H1 (cell line): ENCODE data around the gene RAB3IL1. TPM values are rescaled to one million over a fixed set of nuclear protein-coding genes. Genes with fewer than 3 reads are reported as not detected.
A peak's percentile ranks its signal among the peaks of the same experiment; 100 is the strongest.

ENCODE experiments used
- CTCF ChIA-PET: fragments of 300-600 bp; sonication (Branson Sonifier 250); formaldehyde crosslinking; loops from one replicate; lab custom pipeline; 2021; ENCODE audit not compliant: partially characterized antibody; lab: Charles Lee
- POLR2A ChIA-PET: fragments of 300-600 bp; sonication (Branson Sonifier 250); formaldehyde crosslinking; loops from one replicate; lab custom pipeline; 2021; ENCODE audit warnings: inconsistent platforms; ENCODE audit not compliant: partially characterized antibody; lab: Charles Lee
- DNase-seq, 2 experiments: peaks; one replicate each; pipeline versions ENCODE4 v3.0.0 to v3.0.0-alpha.2; 2010 to 2022; ENCODE audit warnings: low spot score in 2 of 2, low read depth in 1 of 2, mixed read lengths in 1 of 2
- FAIRE-seq: peaks from 2 replicates; lab custom pipeline; 2011; peaks lifted over from hg19 to GRCh38; lab: Jason Lieb, UNC
- H2AFZ ChIP-seq: 2 replicates; pipeline ENCODE4 v1.8.1; 2012; ENCODE audit warnings: low read length, inconsistent platforms
- H2AK5ac ChIP-seq: 2 replicates; pipeline ENCODE4 v1.6.1; 2013; ENCODE audit warnings: low read depth, low read length
- H2BK120ac ChIP-seq: replicated peaks from 2 replicates; pipeline ENCODE3; 2013; ENCODE audit warnings: low read depth, low read length, inconsistent platforms
- H2BK12ac ChIP-seq: 2 replicates; pipeline ENCODE4 v1.6.1; 2013; ENCODE audit warnings: low read depth, low read length
- H2BK15ac ChIP-seq: 2 replicates; pipeline ENCODE4 v1.6.1; 2013; ENCODE audit warnings: low read length
- H2BK20ac ChIP-seq: 2 replicates; pipeline ENCODE4 v1.6.1; 2013; ENCODE audit warnings: low read length
- H2BK5ac ChIP-seq: 2 replicates; pipeline ENCODE4 v1.6.1; 2013; ENCODE audit warnings: low read depth, low read length
- H3K14ac ChIP-seq: 2 replicates; pipeline ENCODE4 v1.6.1; 2013; ENCODE audit warnings: inconsistent platforms; ENCODE audit not compliant: insufficient read length
- H3K18ac ChIP-seq: 2 replicates; pipeline ENCODE4 v1.6.1; 2013; ENCODE audit warnings: low read length; ENCODE audit errors: extremely low read depth
- H3K23ac ChIP-seq: 2 replicates; pipeline ENCODE4 v1.6.1; 2013; ENCODE audit warnings: inconsistent platforms; ENCODE audit not compliant: insufficient read length
- H3K23me2 ChIP-seq: 2 replicates; pipeline ENCODE4 v1.6.1; 2013; ENCODE audit warnings: low read depth, low read length
- H3K27ac ChIP-seq: 2 replicates; pipeline ENCODE4 v1.6.1; 2011; ENCODE audit warnings: low read depth, low read length, inconsistent platforms
- H3K27me3 ChIP-seq, 4 experiments: replicated peaks in 1 of 4; 1 replicate in 1 of 4; 2 replicates in 3 of 4; pipeline versions ENCODE4 v1.6.1 to v1.8.1; 2011 to 2013; ENCODE audit warnings: low read length in 3 of 4, mild to moderate bottlenecking in 3 of 4, inconsistent platforms in 2 of 4, mixed read lengths in 2 of 4, moderate library complexity in 1 of 4; ENCODE audit not compliant: control insufficient read depth in 3 of 4, insufficient read depth in 3 of 4; ENCODE audit errors: extremely low read depth in 1 of 4
- H3K36me3 ChIP-seq, 4 experiments: 2 replicates each; pipeline versions ENCODE4 v1.6.1 to v1.8.1; 2011 to 2013; ENCODE audit warnings: mild to moderate bottlenecking in 4 of 4, low read length in 3 of 4, moderate library complexity in 2 of 4, control low read depth in 1 of 4, inconsistent platforms in 1 of 4; ENCODE audit not compliant: insufficient read depth in 4 of 4, control insufficient read depth in 2 of 4
- H3K4ac ChIP-seq: replicated peaks from 2 replicates; pipeline ENCODE3; 2013; ENCODE audit warnings: low read length, low read depth, mixed read lengths, inconsistent platforms; ENCODE audit not compliant: insufficient read length
- H3K4me1 ChIP-seq, 4 experiments: replicated peaks in 1 of 4; 1 replicate in 1 of 4; 2 replicates in 3 of 4; pipeline versions ENCODE4 v1.6.1 to v1.8.1; 2011 to 2013; ENCODE audit warnings: low read length in 3 of 4, inconsistent platforms in 2 of 4, mixed read lengths in 1 of 4; ENCODE audit not compliant: insufficient read depth in 4 of 4, control insufficient read depth in 3 of 4
- H3K4me2 ChIP-seq, 2 experiments: 2 replicates each; pipeline versions ENCODE4 v1.6.1 to v1.8.1; 2011 to 2013; ENCODE audit warnings: low read depth in 2 of 2, low read length in 2 of 2, control low read depth in 1 of 2, inconsistent platforms in 1 of 2, mild to moderate bottlenecking in 1 of 2; ENCODE audit not compliant: insufficient read depth in 1 of 2
- H3K4me3 ChIP-seq, 4 experiments: fragments of 200-600, 300-600 bp in 1 of 4; sonication (generic), shearing (Covaris generic), sonication (Bioruptor Twin) in 1 of 4; 2 replicates each; pipeline versions ENCODE4 v1.5.1 to v1.8.1; 2011 to 2016; ENCODE audit warnings: low read length in 4 of 4, low read depth in 3 of 4, control low read depth in 2 of 4, inconsistent platforms in 2 of 4, mild to moderate bottlenecking in 2 of 4, mixed read lengths in 1 of 4, moderate library complexity in 1 of 4; ENCODE audit not compliant: insufficient read depth in 2 of 4; ENCODE audit errors: extremely low read depth in 1 of 4
- H3K56ac ChIP-seq: replicated peaks from 2 replicates; pipeline ENCODE3; 2013; ENCODE audit warnings: low read depth, mild to moderate bottlenecking, mixed read lengths, low read length, inconsistent platforms; ENCODE audit not compliant: insufficient read length
- H3K79me1 ChIP-seq: 2 replicates; pipeline ENCODE4 v1.6.1; 2013; ENCODE audit warnings: low read depth, low read length, control low read depth
- H3K79me2 ChIP-seq, 2 experiments: 2 replicates each; pipeline versions ENCODE4 v1.6.1 to v1.8.1; 2012 to 2013; ENCODE audit warnings: low read length in 2 of 2, mild to moderate bottlenecking in 2 of 2, inconsistent platforms in 1 of 2; ENCODE audit not compliant: insufficient read depth in 2 of 2, control insufficient read depth in 1 of 2
- H3K9ac ChIP-seq, 4 experiments: replicated peaks in 1 of 4; 1 replicate in 1 of 4; 2 replicates in 3 of 4; pipeline versions ENCODE4 v1.6.1 to v1.8.1; 2011 to 2013; ENCODE audit warnings: low read depth in 3 of 4, low read length in 3 of 4, control low read depth in 2 of 4, mild to moderate bottlenecking in 2 of 4, moderate library complexity in 2 of 4, inconsistent platforms in 1 of 4; ENCODE audit errors: extremely low read depth in 1 of 4
- H3K9me3 ChIP-seq, 2 experiments: 2 replicates each; pipeline versions ENCODE4 v1.6.1 to v1.8.1; 2012 to 2013; ENCODE audit warnings: mild to moderate bottlenecking in 2 of 2, moderate library complexity in 2 of 2, control low read depth in 1 of 2, inconsistent platforms in 1 of 2, low read depth in 1 of 2, low read length in 1 of 2, mixed read lengths in 1 of 2; ENCODE audit not compliant: insufficient read depth in 2 of 2
- H4K20me1 ChIP-seq, 2 experiments: replicated peaks in 1 of 2; 2 replicates each; pipeline versions ENCODE3 to v1.8.1; 2011 to 2013; ENCODE audit warnings: inconsistent platforms in 2 of 2, low read length in 2 of 2, mild to moderate bottlenecking in 1 of 2; ENCODE audit not compliant: insufficient read depth in 2 of 2, control insufficient read depth in 1 of 2
- H4K5ac ChIP-seq: 2 replicates; pipeline ENCODE4 v1.6.1; 2013; ENCODE audit warnings: low read length, low read depth, mixed read lengths, inconsistent platforms; ENCODE audit not compliant: insufficient read length
- H4K8ac ChIP-seq: 2 replicates; pipeline ENCODE4 v1.8.0; 2013; ENCODE audit warnings: mild to moderate bottlenecking, moderate library complexity, low read length, inconsistent platforms; ENCODE audit not compliant: insufficient read depth; ENCODE audit errors: extremely low read depth
- H4K91ac ChIP-seq: replicated peaks from 2 replicates; pipeline ENCODE3; 2013; ENCODE audit warnings: low read length, mixed read lengths, inconsistent platforms; ENCODE audit not compliant: insufficient read length
- CBX5 ChIP-seq: fragments of 300-800, 300-1000 bp; sonication (generic); IDR thresholded peaks from 2 replicates; pipeline ENCODE4 v1.7.1; 2016; ENCODE audit warnings: antibody characterized with exemption, low read length, low read depth
- EGR1 ChIP-seq: IDR thresholded peaks from 2 replicates; pipeline ENCODE4 v1.6.1; 2011; ENCODE audit warnings: low read depth, low read length, borderline replicate concordance
- JUN ChIP-seq: IDR thresholded peaks from 2 replicates; pipeline ENCODE4 v1.6.1; 2011; ENCODE audit warnings: low read depth, mild to moderate bottlenecking, improper control_type of control experiment, low read length
- NANOG ChIP-seq: IDR thresholded peaks from 2 replicates; pipeline ENCODE4 v1.6.1; 2011; ENCODE audit warnings: low read length, low read depth, mild to moderate bottlenecking, inconsistent platforms; ENCODE audit not compliant: insufficient read depth, poor library complexity, severe bottlenecking
- POLR2AphosphoS5 ChIP-seq: IDR thresholded peaks from 2 replicates; pipeline ENCODE4 v1.6.1; 2011; ENCODE audit warnings: low read depth, low read length
- RBBP5 ChIP-seq: IDR thresholded peaks from 2 replicates; pipeline ENCODE4 v1.7.1; 2012; ENCODE audit warnings: low read depth, mild to moderate bottlenecking, inconsistent platforms, low read length, moderate library complexity, borderline replicate concordance
- SP1 ChIP-seq: IDR thresholded peaks from 2 replicates; pipeline ENCODE4 v1.6.1; 2011; ENCODE audit warnings: low read depth, low read length
- WGBS, 2 experiments: shearing (Covaris generic) in 1 of 2; methylation state at CpG; one replicate each; pipeline versions ENCODE4 v1.1.6 to v1.1.7; 2013 to 2015; ENCODE audit warnings: low lambda C conversion rate in 2 of 2, mixed read lengths in 2 of 2, inconsistent platforms in 1 of 2, low coverage in 1 of 2, missing lambda C conversion rate in 1 of 2; ENCODE audit not compliant: insufficient replicate concordance in 2 of 2, insufficient coverage in 1 of 2, insufficient read length in 1 of 2; ENCODE audit errors: extremely low coverage in 1 of 2, missing lambda C conversion rate in 1 of 2; 5-methylcytosine and 5-hydroxymethylcytosine counted together
- polyA plus RNA-seq, 7 experiments: library from polyadenylated mRNA; depleted of rRNA in 3 of 7; stranded (reverse) in 5 of 7; unstranded in 2 of 7; fragments of >200 nt in 5 of 7; fragments of 200-250 nt in 2 of 7; gene quantifications; 1 replicate in 5 of 7; 2 replicates in 1 of 7; 4 replicates in 1 of 7; pipeline versions ENCODE4 v1.2.1 to v1.2.3, GENCODE V29; 2011 to 2013; ENCODE audit warnings: missing spikeins in 2 of 7, mixed read lengths in 2 of 7
- total RNA-seq: library from RNA; stranded (reverse); fragmentation: NEBNext Ultra II Directional; extraction: Animal tissue kit (Norgen Biotek cat#: 25700); gene quantifications from 2 replicates; pipeline ENCODE4 v1.2.1, GENCODE V29; 2021

Gene RAB3IL1
- total and polyA plus RNA-seq, 2 of the 8 experiments (the other 6 are each of a cell fraction or from before 2014, with no cell fraction given), result 6.8 to 7.9 TPM

DNA sequence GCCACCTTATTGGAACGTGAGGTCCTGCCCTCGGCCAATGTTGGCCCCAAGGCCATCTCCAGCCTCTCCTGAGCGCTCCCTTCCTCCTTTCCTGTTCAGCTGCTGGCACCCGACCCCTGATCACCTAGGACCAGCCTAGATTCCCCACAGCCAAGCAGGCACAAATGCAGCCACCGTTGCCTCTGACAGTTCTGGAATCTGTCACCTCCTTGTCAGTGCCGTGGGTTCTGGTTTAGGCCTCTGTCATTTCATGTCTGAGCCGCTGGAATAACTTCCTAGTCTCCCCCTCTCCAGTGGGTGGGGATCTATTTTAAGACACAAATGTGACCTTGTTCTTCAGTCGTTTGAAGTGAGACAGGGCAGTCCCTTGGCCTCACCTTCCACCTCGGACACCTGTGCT lies 55.7 kb downstream of the RAB3IL1 start:
- Histone ChIP-seq H3K4me2 (no peak overlapping the region), H3K9ac (no peak overlapping the region), H3K36me3 (peaks cover 29 to 81% (median 59%) of the 10 kb centered on the region in 4 experiments), H3K4ac (no peak overlapping the region), H3K4me3 (no peak overlapping the region), H3K18ac (no peak overlapping the region), H3K27ac (no peak overlapping the region), H4K91ac (peak overlapping the region; percentile 55), H2BK12ac (no peak overlapping the region), H3K23me2 (no peaks in the 10 kb centered on the region), H3K27me3 (no peaks in the 10 kb centered on the region), H3K9me3 (no peaks in the 10 kb centered on the region), H3K4me1 (no peaks in the 10 kb centered on the region), H3K14ac (no peak overlapping the region), H2BK15ac (no peak overlapping the region), H3K23ac (no peak overlapping the region), H4K20me1 (peaks cover 7 to 17% of the 10 kb centered on the region in 2 experiments), H2BK120ac (no peak overlapping the region), H3K79me2 (no peaks in the 10 kb centered on the region), H2BK5ac (no peak overlapping the region), H2AFZ (no peak overlapping the region), H4K8ac (peak overlapping the region; percentile 57; the same call in 1 of the 2 replicates), H4K5ac (no peak overlapping the region), H3K56ac (no peak overlapping the region), H2AK5ac (no peak overlapping the region), H3K79me1 (no peaks in the 10 kb centered on the region), H2BK20ac (no peak overlapping the region)
- FAIRE-seq (no peak), DNase-seq (no peak)
- CTCF ChIA-PET, result interaction anchor here (1.0 to 1.8 kb wide), 5 partner anchors 9 to 246 kb away, joined by 3 to 7 read pairs (median 3); no protein-coding TSS in a partner anchor
- POLR2A ChIA-PET, result interaction anchor here (0.8 to 1.0 kb wide), 2 partner anchors 16 to 42 kb away, joined by 3 read pairs; no protein-coding TSS in a partner anchor
- WGBS, 2 experiments, result 88% methylated on average over 9 of the region's 9 CpGs; no CpG with 5 or more reads in 1 of the 2 experiments
- TF ChIP-seq EGR1 (no peak), JUN (no peak), RBBP5 (no peak), SP1 (no peak), POLR2AphosphoS5 (no peak), NANOG (no peak), CBX5 (no peak)
